OCI-LY3 (cell line): ENCODE measurements around the gene SLC25A45.

ENCODE experiments used
- H2AFZ ChIP-seq: fragments of 200-600, 300-600 bp; shearing (Covaris generic); 2 replicates; pipeline ENCODE4 v1.6.0; 2014; ENCODE audit warnings: antibody characterized with exemption, low read depth, low read length
- H3K27ac ChIP-seq: fragments of 200-600, 300-600 bp; sonication (generic); 2 replicates; pipeline ENCODE4 v1.5.1; 2014; ENCODE audit warnings: mild to moderate bottlenecking, low read length, moderate library complexity, mixed read lengths
- H3K27me3 ChIP-seq: fragments of 200-600, 300-600 bp; sonication (generic); 2 replicates; pipeline ENCODE4 v1.6.1; 2014; ENCODE audit warnings: low read depth, low read length, mixed read lengths
- H3K36me3 ChIP-seq: fragments of 200-600, 300-600 bp; sonication (generic); replicated peaks from 2 replicates; pipeline ENCODE3; 2014; ENCODE audit warnings: low read depth, low read length, mixed read lengths
- H3K4me1 ChIP-seq: fragments of 300-600, 200-600 bp; sonication (generic); 2 replicates; pipeline ENCODE4 v1.6.1; 2014; ENCODE audit warnings: low read length, mixed read lengths
- H3K4me2 ChIP-seq: fragments of 200-600, 300-600 bp; sonication (generic); 2 replicates; pipeline ENCODE4 v1.6.1; 2014; ENCODE audit warnings: low read length, mixed read lengths
- H3K4me3 ChIP-seq: fragments of 300-600, 200-600 bp; sonication (generic); 2 replicates; pipeline ENCODE4 v1.5.1; 2014; ENCODE audit warnings: antibody characterized with exemption, mild to moderate bottlenecking, low read length, moderate library complexity
- H3K79me2 ChIP-seq: fragments of 300-600, 200-600 bp; shearing (Covaris generic); 2 replicates; pipeline ENCODE4 v1.6.1; 2014; ENCODE audit warnings: mild to moderate bottlenecking, low read length, mixed read lengths
- H3K9ac ChIP-seq: fragments of 300-600, 200-600 bp; shearing (Covaris generic); 2 replicates; pipeline ENCODE4 v1.6.0; 2014; ENCODE audit warnings: mild to moderate bottlenecking, low read length, moderate library complexity
- H3K9me3 ChIP-seq: fragments of 200-600, 300-600 bp; shearing (Covaris generic); 2 replicates; pipeline ENCODE4 v1.6.1; 2014; ENCODE audit warnings: low read length, mixed read lengths; ENCODE audit not compliant: insufficient read depth
- H4K20me1 ChIP-seq: fragments of 200-600, 300-600 bp; sonication (generic); 2 replicates; pipeline ENCODE4 v1.6.1; 2016; ENCODE audit warnings: low read length, mixed read lengths; ENCODE audit not compliant: insufficient read depth
- EZH2phosphoT487 ChIP-seq: fragments of 200-600 bp; shearing (Covaris generic); IDR thresholded peaks from 2 replicates; pipeline ENCODE4 v1.6.1; 2018; ENCODE audit warnings: antibody characterized with exemption, mixed run types, low read depth
- TF ChIP-seq, protein P1 (sequence below): fragments of 200-600, 300-600 bp; sonication (generic); IDR thresholded peaks from 2 replicates; pipeline ENCODE4 v1.5.1; 2014; ENCODE audit warnings: antibody characterized with exemption, low read length, low read depth

The SLC25A45 gene

DNA sequence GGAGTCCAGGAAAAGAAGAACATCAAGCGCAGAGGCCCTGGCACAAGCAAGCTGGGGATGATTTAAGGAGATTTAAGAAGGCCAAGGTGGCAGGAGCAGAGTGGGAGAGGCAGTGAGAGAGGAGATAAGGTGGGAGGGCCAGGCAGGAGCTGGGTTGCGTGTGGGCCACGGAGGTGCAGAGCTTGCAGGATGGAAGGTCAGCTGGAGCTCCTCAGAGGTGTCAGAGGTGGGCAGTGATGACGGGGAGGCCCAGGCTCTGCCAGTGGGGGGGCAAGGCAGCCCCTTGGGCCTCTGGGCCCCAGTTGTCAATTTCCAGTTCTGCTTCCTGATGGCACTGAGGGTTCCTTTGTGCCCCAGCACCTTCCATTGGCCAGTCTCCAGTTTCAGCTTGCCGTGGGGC is 10.5 kb upstream of the SLC25A45 start:
- peaks cover 26% of the 10 kb centered on the region for H3K36me3 ChIP-seq
- H3K27me3 ChIP-seq: no peaks in the 10 kb centered on the region
- no peaks in the 10 kb centered on the region for H3K9me3 ChIP-seq
- H3K9ac ChIP-seq: no peak overlapping the region
- H3K4me2 ChIP-seq: no peak overlapping the region
- H3K79me2 ChIP-seq: no peaks in the 10 kb centered on the region
- peaks cover 15% of the 10 kb centered on the region for H3K4me1 ChIP-seq
- H4K20me1 ChIP-seq: peaks cover 8% of the 10 kb centered on the region; the same call in 1 of the 2 replicates
- no peak overlapping the region for H2AFZ ChIP-seq
- no peak overlapping the region for H3K27ac ChIP-seq
- no peak overlapping the region for H3K4me3 ChIP-seq
- TF ChIP-seq EZH2phosphoT487: no peak
- TF ChIP-seq, protein P1, sequence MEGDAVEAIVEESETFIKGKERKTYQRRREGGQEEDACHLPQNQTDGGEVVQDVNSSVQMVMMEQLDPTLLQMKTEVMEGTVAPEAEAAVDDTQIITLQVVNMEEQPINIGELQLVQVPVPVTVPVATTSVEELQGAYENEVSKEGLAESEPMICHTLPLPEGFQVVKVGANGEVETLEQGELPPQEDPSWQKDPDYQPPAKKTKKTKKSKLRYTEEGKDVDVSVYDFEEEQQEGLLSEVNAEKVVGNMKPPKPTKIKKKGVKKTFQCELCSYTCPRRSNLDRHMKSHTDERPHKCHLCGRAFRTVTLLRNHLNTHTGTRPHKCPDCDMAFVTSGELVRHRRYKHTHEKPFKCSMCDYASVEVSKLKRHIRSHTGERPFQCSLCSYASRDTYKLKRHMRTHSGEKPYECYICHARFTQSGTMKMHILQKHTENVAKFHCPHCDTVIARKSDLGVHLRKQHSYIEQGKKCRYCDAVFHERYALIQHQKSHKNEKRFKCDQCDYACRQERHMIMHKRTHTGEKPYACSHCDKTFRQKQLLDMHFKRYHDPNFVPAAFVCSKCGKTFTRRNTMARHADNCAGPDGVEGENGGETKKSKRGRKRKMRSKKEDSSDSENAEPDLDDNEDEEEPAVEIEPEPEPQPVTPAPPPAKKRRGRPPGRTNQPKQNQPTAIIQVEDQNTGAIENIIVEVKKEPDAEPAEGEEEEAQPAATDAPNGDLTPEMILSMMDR: no peak

DNA sequence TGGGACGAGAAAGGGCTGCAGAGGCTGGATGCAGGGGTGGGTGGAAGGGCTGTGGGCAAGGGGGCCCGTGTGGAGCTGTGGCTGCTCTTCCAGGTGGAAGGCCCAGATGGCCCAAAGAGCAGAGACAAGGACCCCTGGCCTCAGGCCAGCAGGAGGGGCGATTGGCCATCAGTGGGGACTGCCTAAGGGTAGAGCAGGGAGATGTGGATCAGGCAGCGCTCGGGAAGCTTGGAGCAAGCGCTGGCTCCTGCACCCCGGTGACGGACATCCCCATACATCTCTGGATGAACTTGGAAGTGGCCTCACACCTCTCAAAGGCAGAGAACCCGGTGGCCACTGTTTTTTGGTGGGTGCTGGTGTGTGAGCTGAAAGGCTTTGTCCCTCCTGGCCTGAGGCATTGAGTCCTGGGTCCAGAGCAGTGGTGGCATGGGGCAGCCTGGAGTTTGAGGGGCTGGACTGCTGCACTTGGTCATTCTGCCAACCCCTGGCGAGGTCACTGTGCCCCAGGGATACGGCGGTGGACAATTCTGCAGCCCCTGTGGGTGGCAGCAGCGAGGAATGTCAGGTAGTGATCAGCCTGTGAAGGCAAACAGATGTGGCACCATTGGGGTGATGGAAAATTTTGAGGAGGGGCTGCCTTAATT is 9.9 kb upstream of the SLC25A45 start:
- no peaks in the 10 kb centered on the region for H3K79me2 ChIP-seq
- no peaks in the 10 kb centered on the region for H3K27me3 ChIP-seq
- H3K9ac ChIP-seq: no peak overlapping the region
- no peak overlapping the region for H3K4me3 ChIP-seq
- H2AFZ ChIP-seq: no peak overlapping the region
- H3K9me3 ChIP-seq: no peaks in the 10 kb centered on the region
- peaks cover 7% of the 10 kb centered on the region; the same call in 1 of the 2 replicates for H4K20me1 ChIP-seq
- peaks cover 25% of the 10 kb centered on the region for H3K36me3 ChIP-seq
- no peak overlapping the region for H3K4me2 ChIP-seq
- TF ChIP-seq, protein P1: no peak
- no peak for TF ChIP-seq EZH2phosphoT487
- no peak overlapping the region for H3K27ac ChIP-seq
- H3K4me1 ChIP-seq: peaks cover 17% of the 10 kb centered on the region

DNA sequence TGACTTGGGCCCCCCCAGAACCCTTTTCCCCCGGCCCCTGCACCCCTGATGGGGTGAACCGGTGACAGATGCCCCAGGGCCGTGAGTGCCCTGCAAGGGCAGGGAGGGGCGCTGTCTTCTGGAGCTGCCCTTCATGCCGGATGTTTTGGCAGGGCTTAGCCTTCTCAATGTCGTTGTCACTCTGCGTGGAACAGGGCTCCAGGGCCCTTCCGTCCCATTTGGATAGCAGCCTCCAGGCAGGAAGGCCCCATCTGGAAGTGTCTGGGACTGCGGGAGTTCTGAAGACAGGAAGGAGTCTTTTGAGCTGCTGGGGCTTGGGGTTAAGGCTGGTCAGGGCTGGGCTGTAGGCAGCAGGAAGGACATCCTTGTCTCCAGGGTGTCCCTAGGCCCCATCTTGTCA is 8.6 kb upstream of the SLC25A45 start:
- no peak overlapping the region for H3K27ac ChIP-seq
- H3K4me3 ChIP-seq: no peak overlapping the region
- peaks cover 4% of the 10 kb centered on the region for H3K79me2 ChIP-seq
- peaks cover 23% of the 10 kb centered on the region for H3K4me1 ChIP-seq
- H2AFZ ChIP-seq: no peak overlapping the region
- peaks cover 5% of the 10 kb centered on the region; the same call in 1 of the 2 replicates for H4K20me1 ChIP-seq
- no peaks in the 10 kb centered on the region for H3K27me3 ChIP-seq
- H3K36me3 ChIP-seq: peaks cover 23% of the 10 kb centered on the region
- TF ChIP-seq, protein P1: no peak
- no peak for TF ChIP-seq EZH2phosphoT487
- H3K4me2 ChIP-seq: peak overlapping the region; percentile 33; the same call in 1 of the 2 replicates
- H3K9ac ChIP-seq: no peak overlapping the region
- H3K9me3 ChIP-seq: no peaks in the 10 kb centered on the region

DNA sequence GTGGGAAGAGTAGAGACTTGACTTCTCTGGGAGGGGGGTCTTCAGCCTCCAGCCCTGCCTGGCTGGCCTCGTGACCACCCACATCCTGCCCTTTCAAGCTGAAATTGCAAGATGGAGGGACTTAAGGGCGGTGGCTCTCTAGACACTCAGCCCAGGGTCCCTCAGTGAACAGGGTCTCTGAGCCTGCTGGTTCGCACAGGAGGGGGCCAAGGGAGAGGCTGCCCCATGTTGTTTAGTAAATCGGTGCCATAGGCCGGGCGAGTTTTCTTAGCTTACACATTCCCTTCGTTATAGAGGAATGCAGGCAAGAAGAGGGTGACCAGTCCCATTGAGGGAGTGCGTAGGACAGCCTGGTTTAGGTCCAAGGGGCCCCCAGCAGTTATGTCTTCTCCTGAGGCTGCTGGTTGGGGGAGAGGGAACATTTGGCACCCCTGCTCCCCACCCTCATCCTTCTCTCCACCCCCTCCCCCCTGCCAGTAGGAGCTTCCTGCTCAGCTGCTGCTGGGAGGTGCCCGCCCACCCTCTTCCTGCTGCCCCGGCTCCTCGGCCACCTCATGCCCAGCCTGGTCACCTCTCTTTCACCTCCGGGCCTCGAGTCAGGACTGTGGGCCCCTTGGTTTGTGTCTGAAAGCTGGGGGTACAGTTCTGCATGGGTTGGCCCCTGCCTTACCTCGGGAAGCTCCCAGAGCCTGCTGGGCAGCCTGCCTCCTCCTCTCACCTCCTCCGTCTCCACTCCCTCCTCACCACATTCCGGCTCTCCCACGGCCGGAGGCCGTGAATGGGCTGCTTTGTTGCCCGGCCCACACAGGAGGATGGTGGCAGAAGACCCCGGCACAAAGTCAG is 7.9 kb upstream of the SLC25A45 start:
- H3K4me3 ChIP-seq: no peak overlapping the region
- H3K79me2 ChIP-seq: peaks cover 4% of the 10 kb centered on the region
- H3K36me3 ChIP-seq: peaks cover 23% of the 10 kb centered on the region

More for the DNA sequence above, 7.9 kb upstream of the SLC25A45 start:
- TF ChIP-seq, protein P1: no peak
- TF ChIP-seq EZH2phosphoT487: no peak
- Histone ChIP-seq H4K20me1 (peaks cover 5% of the 10 kb centered on the region; the same call in 1 of the 2 replicates), H3K27ac (no peak overlapping the region), H3K4me2 (no peak overlapping the region), H3K4me1 (peaks cover 25% of the 10 kb centered on the region), H3K9me3 (no peaks in the 10 kb centered on the region), H3K9ac (no peak overlapping the region), H2AFZ (no peak overlapping the region), H3K27me3 (no peaks in the 10 kb centered on the region)
